H1 (cell line): ENCODE measurements around the gene POFUT2. TPM values are rescaled to one million over a fixed set of nuclear protein-coding genes. Genes with fewer than 3 reads are reported as not detected.

Experiments
- polyA plus RNA-seq, 7 experiments: library from polyadenylated mRNA; depleted of rRNA in 3 of 7; stranded (reverse) in 5 of 7; unstranded in 2 of 7; fragments of >200 nt in 5 of 7; fragments of 200-250 nt in 2 of 7; gene quantifications; 1 replicate in 5 of 7; 2 replicates in 1 of 7; 4 replicates in 1 of 7; pipeline versions ENCODE4 v1.2.1 to v1.2.3, GENCODE V29; 2011 to 2013; ENCODE audit warnings: missing spikeins in 2 of 7, mixed read lengths in 2 of 7
- total RNA-seq: library from RNA; stranded (reverse); fragmentation: NEBNext Ultra II Directional; extraction: Animal tissue kit (Norgen Biotek cat#: 25700); gene quantifications from 2 replicates; pipeline ENCODE4 v1.2.1, GENCODE V29; 2021
- TF ChIP-seq, protein P1 (sequence below): fragments of 300-600 bp; sonication (generic); IDR thresholded peaks from 2 replicates; pipeline ENCODE4 v1.7.1; 2012; ENCODE audit warnings: low read length, moderate library complexity, mild to moderate bottlenecking, inconsistent platforms; ENCODE audit not compliant: insufficient replicate concordance

POFUT2 gene
- total and polyA plus RNA-seq, 2 of the 8 experiments (the other 6 are each of a cell fraction or from before 2014, with no cell fraction given), result 13.7 to 32.1 TPM

DNA sequence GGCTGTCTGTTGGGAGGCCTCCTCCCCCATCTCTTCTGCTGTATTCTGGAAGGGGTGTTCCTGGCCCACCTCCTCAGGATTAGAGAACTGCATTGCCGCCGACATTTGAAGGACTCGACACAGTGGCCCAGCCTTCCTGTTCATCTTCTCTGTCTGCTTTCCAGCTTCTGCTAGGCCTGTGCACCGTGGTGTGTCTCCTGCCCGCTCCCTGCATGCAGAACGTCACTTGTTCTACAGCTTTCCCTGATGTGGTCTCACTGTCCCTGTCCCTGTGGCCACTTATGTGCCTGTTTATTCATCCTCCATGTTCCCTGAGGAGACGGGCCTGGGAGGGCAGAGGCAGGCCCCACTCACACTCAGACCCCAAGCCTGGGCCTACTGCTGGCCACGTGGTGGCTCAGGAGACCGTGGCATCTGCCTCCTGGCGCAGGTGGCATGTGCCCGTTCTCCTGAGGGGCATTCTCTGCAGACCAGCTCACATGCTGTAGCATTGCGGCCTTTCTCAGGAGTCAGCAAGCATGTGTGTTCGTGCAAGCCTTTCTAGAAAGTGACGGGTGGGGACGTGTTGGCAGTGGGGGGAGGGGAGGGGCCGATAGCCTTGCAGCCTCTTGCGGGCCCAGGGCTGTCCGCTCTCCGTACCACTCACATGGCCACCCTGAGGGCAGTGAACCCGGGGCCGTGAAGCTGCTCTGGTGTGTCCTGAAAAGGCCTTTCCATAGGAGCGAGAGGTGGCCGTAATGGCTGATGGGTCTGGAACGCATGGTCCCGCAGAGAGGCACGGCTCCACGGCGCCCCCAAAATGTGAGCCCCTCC, 35.9 kb downstream of the POFUT2 start (continued):
- TF ChIP-seq, protein P1, sequence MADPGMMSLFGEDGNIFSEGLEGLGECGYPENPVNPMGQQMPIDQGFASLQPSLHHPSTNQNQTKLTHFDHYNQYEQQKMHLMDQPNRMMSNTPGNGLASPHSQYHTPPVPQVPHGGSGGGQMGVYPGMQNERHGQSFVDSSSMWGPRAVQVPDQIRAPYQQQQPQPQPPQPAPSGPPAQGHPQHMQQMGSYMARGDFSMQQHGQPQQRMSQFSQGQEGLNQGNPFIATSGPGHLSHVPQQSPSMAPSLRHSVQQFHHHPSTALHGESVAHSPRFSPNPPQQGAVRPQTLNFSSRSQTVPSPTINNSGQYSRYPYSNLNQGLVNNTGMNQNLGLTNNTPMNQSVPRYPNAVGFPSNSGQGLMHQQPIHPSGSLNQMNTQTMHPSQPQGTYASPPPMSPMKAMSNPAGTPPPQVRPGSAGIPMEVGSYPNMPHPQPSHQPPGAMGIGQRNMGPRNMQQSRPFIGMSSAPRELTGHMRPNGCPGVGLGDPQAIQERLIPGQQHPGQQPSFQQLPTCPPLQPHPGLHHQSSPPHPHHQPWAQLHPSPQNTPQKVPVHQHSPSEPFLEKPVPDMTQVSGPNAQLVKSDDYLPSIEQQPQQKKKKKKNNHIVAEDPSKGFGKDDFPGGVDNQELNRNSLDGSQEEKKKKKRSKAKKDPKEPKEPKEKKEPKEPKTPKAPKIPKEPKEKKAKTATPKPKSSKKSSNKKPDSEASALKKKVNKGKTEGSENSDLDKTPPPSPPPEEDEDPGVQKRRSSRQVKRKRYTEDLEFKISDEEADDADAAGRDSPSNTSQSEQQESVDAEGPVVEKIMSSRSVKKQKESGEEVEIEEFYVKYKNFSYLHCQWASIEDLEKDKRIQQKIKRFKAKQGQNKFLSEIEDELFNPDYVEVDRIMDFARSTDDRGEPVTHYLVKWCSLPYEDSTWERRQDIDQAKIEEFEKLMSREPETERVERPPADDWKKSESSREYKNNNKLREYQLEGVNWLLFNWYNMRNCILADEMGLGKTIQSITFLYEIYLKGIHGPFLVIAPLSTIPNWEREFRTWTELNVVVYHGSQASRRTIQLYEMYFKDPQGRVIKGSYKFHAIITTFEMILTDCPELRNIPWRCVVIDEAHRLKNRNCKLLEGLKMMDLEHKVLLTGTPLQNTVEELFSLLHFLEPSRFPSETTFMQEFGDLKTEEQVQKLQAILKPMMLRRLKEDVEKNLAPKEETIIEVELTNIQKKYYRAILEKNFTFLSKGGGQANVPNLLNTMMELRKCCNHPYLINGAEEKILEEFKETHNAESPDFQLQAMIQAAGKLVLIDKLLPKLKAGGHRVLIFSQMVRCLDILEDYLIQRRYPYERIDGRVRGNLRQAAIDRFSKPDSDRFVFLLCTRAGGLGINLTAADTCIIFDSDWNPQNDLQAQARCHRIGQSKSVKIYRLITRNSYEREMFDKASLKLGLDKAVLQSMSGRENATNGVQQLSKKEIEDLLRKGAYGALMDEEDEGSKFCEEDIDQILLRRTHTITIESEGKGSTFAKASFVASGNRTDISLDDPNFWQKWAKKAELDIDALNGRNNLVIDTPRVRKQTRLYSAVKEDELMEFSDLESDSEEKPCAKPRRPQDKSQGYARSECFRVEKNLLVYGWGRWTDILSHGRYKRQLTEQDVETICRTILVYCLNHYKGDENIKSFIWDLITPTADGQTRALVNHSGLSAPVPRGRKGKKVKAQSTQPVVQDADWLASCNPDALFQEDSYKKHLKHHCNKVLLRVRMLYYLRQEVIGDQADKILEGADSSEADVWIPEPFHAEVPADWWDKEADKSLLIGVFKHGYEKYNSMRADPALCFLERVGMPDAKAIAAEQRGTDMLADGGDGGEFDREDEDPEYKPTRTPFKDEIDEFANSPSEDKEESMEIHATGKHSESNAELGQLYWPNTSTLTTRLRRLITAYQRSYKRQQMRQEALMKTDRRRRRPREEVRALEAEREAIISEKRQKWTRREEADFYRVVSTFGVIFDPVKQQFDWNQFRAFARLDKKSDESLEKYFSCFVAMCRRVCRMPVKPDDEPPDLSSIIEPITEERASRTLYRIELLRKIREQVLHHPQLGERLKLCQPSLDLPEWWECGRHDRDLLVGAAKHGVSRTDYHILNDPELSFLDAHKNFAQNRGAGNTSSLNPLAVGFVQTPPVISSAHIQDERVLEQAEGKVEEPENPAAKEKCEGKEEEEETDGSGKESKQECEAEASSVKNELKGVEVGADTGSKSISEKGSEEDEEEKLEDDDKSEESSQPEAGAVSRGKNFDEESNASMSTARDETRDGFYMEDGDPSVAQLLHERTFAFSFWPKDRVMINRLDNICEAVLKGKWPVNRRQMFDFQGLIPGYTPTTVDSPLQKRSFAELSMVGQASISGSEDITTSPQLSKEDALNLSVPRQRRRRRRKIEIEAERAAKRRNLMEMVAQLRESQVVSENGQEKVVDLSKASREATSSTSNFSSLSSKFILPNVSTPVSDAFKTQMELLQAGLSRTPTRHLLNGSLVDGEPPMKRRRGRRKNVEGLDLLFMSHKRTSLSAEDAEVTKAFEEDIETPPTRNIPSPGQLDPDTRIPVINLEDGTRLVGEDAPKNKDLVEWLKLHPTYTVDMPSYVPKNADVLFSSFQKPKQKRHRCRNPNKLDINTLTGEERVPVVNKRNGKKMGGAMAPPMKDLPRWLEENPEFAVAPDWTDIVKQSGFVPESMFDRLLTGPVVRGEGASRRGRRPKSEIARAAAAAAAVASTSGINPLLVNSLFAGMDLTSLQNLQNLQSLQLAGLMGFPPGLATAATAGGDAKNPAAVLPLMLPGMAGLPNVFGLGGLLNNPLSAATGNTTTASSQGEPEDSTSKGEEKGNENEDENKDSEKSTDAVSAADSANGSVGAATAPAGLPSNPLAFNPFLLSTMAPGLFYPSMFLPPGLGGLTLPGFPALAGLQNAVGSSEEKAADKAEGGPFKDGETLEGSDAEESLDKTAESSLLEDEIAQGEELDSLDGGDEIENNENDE, result no peak
